NCI-H460 (cell line): ENCODE measurements around the gene TMPO. TPM values are rescaled to one million over a fixed set of nuclear protein-coding genes. Genes with fewer than 3 reads are reported as not detected.
A peak's percentile ranks its signal among the peaks of the same experiment; 100 is the strongest.
"Not testable (repeated sequence)": the region's sequence is repeated elsewhere in the genome, so short reads cannot be mapped to it uniquely, and the experiment has no call there.

Experiments used
- DNase-seq: peaks from one replicate; pipeline ENCODE4 v3.0.0-alpha.2; 2016; ENCODE audit warnings: low read depth; ENCODE audit errors: extremely low read depth
- small RNA-seq, 2 experiments: library from RNA; depleted of rRNA; stranded (forward); fragments of <200 nt; gene quantifications; one replicate each; pipeline ENCODE3, GENCODE V24; 2014
- total RNA-seq: library from RNA; depleted of rRNA; stranded (reverse); fragments of >200 nt; shearing (Covaris generic); gene quantifications from 2 replicates; pipeline ENCODE4 v1.2.3, GENCODE V29; 2014; rRNA removed

TMPO gene
- total RNA-seq, 1 experiment from 2014 or later: 179 TPM

DNA sequence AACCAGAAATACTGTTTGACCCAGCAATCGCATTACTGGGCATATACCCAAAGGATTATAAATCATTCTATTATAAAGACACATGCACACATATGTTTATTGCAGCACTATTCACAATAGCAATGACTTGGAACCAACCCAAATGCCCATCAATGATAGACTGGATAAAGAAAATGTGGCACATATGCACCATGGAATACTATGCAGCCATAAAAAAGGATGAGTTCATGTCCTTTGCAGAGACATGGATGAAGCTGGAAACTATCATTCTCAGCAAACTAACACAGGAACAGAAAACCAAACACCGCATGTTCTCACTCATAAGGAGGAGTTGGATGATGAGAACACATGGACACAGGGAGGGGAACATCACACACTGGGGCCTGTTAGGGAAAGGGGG, 61.4 kb downstream of the TMPO start:
- DNase-seq: not testable (repeated sequence)

DNA sequence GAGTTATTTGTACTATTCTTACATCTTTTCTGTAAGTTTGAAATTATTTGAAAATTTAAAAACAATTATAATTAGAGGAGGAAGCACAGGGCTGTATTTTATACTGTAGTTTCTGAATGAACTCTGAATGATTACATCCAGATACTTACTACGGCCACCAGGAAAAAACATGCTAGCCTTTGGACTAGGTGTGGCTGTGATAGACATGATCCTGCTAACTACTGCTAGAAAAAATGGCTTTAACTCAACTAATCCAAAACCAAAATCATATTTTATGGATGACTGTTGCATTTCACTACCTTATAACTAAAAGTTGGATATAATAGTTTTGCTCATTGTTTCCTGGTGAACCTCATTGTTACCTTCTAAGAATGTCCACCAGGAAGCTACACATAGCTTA, 63.0 kb downstream of the TMPO start:
- no peak for DNase-seq

DNA sequence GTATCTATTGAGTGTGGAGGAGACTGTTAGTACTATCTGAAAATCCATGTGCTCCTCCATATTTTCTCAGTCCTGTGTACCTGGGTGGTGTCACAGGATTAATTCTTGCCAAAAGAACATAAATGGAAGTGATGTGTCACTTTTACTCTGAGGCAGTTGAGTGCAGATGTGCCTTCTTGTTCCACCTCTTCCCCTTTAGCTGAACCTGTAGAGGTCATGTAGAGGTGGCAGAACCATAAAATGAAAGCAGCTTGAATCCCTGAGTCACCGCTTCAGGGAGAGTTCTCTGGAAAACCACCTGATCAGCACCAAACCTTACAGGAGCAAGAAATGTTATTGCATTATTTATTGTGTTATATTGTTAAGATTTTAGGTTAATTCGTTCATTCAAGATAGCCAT, 63.4 kb downstream of the TMPO start:
- no peak for DNase-seq

DNA sequence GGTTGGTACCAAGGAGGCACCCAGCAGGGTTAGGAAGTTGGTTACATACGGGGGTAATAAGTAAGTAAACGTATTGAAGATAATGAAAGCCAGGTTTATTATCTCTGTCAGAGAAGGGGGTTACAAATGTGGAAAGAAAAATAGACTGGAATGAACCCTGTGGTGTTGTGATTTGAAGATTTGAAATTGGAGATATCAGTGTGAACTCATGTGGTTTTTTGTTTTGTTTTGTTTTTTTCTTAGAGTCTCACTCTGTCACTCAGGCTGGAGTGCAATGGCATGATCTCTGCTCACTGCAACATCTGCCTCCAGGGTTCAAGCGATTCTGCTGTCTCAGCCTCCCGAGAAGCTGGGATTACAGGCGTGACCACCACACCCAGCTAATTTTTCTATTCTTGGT, 64.0 kb downstream of the TMPO start:
- no peak for DNase-seq

DNA sequence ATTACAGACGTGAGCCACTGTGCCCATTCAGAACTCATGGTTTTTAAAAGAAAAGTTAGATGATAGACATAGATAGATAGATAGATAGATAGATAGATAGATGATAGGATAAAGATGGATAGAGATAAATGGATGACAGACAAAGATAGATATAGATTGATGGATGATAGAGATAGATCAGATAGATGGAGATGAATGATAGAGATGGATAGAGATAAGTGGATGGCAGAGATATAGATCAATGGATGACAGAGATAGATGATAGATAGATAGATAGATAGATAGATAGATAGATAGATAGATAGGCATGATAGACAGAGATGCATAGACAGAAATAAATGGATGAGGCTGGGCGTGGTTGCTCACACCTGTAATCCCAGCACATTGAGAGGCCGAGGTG, 64.4 kb downstream of the TMPO start:
- DNase-seq: no peak

DNA sequence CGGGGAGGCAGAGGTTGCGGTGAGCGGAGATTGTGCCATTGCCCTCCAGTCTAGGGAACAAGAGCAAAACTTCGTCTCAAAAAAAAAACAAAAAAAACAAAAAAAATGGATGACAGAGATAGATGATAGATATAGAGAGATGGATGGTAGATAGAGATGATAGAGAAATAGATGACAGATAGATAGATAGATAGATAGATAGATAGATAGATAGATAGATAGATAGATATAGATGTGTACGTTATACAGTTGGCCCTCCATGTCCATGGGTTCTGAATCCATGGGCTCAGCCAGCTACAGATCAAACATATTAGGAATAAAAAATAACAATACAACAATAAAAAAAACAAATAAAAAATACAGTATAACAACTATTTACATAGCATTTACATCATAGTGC, 65.3 kb downstream of the TMPO start:
- no peak for DNase-seq

DNA sequence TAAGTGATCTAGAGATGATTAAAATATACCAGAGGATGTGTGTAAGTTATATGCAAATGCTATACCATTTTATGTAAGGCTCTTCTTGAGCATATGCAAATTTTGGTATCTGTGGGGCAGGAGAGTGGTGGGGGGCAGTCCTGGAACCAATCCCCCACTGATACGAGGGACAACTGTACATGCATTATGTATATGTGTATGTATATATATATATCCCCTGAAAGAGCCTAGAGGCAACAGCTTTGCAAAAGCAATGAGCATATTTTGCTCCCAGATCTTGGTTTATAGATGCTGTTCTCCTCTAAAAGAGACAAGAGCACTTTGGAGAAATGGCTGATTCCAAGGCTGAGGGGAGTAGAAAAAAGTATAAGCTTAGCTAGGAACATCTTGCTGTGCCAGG, 65.7 kb downstream of the TMPO start:
- DNase-seq: no peak

DNA sequence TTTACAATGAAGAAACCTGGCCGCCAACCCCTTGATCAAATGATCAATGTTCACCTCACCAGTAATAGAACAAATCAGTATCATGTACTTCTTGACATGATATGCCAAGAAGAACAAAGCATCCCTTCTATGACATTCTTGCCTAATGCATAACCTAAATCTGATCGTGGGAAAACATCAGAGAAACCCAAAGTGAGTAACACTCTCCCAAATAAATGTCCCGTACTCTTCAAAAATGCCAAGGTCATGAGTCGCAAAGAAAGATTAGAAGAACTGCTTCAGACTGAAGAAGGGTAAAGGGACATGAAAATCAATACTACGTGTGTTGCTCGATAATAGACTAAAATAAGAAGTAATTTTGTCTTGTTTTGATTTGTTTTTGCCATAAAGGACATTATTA, 66.7 kb downstream of the TMPO start:
- no peak for DNase-seq

DNA sequence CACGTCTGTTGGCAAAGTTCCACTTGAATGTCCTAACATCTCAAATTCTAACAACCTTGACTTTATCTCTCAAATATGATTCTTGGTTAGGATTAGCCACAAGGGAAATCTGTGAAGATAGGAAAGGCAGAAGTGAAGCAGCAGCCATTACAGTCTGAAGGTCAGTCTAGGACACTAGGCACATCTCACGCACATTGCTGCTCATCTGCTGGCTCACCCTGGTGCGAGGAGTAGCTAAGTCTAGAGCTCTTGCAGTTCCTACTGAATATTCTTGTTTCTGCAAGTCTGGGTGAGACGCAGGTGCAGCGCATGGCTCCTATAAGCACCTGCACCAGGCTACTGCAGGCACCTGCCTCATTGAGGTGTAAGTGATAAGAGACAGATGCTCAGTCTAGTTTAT, 71.7 kb downstream of the TMPO start:
- no peak for DNase-seq

DNA sequence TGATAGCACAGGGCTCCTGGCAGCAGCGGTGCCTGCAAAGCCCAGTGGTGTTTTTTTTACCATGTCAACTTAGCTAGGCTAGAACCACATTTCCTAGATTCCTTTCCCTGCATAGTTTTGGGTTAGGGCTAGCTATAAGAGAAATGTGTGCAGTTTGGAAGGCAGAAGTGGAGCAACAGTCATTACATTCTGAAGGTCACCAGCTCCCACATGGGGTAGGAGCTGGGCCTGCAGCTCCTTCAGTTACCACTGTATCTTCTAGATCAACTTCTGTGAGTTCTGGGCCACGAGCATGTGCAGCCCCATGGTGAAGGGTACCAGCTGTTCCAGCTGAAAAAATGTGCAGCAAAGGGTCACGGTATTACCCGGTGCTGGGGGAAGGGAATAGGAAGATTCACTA, 75.8 kb downstream of the TMPO start:
- no peak for DNase-seq

DNA sequence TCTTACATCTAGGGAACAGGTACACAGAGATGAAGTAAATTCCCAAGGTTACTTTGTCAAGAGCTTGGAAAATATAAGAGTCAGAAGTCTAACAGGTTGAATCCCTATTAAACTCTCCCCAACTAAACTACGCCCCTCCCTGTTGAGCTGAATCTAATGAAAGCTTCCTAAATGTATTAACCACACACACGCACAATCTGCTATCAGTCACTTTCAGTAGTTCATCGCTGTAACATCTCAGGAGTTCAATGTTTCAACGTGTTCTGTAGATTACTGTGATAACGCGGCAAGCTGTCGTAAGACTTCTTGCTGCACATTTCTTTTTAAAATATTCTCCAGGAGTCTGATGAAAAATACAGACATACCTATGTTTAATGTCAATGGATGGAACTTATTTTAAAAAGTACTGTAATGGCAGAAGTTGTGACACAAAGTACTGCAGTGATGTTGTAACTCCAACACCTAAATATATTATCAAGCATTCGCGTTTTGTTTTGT, 77.5 kb downstream of the TMPO start:
- DNase-seq: no peak

DNA sequence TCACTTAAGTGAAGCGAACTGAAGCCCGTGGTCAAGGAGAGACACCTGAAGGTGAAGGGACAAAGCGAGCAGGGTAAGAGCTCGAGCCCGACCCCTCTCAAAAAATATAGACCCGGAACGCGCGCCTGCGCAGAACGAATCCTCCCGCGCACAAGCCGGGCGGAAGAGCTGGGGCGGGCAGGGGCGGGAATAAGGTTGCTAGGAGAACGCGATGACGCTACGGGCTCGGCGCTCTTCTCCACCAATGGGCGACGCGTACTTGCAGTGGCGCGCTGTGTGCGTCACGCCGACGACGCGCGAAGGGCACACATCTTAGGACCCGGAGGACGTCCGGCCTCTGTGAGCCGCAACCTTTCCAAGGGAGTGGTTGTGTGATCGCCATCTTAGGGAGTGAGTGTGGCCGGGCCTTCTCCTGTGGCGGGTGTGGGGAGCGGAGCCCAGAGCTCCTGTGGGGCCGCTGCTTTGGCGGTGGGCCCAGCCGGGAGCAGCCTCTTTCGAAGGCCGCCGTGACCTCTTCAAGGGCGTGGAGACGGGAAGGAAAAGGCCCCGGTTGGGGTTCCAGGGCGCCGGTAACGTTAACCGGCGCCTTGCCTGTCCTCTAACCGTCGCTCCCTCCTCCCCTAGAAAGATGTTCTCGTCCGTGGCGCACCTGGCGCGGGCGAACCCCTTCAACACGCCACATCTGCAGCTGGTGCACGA, 78.1 kb downstream of the TMPO start, which contains the start of gene SLC25A3:
SLC25A3 (plus strand) TSS at position 336 of the 699 bp plus-strand sequence; CDS start at position 629, 293 bp downstream.
- DNase-seq: peak; percentile 98

DNA sequence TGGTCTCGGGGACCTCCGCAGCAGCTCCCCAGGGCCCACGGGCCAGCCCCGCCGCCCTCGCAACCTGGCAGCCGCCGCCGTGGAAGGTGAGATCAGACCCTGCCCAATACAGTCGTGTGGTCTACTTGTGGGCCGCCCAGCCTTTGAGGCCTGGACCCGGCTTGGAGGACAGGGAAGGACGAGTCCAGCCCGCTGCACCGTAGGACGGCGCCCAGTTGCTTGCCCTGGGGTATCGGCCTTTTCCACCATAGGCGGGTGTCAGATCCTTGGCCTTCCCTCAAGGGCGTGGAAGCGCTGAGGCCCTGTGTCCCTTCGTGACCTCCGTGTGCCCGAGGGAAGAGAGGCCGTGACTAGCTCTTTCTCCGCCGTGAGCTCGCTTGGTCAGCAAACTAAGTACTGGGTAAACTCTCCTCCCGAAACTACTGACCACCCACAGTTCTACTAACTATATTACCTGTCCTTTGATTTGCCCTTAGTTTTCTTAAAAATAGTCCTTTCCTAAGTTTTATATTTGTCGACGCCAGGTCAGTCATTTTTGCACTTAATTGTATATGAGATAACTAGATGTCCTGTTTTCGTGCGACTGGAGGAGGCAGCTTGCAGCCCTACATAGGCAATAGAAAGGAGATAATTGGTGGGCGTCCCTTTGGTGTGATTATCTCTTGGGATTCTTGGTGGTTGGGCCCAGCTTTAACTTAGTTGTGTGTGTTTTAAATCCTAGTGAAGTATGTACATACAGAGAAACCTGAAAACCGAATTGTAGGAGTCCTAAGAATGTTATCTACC, 78.9 kb downstream of the TMPO start:
- no peak for DNase-seq

DNA sequence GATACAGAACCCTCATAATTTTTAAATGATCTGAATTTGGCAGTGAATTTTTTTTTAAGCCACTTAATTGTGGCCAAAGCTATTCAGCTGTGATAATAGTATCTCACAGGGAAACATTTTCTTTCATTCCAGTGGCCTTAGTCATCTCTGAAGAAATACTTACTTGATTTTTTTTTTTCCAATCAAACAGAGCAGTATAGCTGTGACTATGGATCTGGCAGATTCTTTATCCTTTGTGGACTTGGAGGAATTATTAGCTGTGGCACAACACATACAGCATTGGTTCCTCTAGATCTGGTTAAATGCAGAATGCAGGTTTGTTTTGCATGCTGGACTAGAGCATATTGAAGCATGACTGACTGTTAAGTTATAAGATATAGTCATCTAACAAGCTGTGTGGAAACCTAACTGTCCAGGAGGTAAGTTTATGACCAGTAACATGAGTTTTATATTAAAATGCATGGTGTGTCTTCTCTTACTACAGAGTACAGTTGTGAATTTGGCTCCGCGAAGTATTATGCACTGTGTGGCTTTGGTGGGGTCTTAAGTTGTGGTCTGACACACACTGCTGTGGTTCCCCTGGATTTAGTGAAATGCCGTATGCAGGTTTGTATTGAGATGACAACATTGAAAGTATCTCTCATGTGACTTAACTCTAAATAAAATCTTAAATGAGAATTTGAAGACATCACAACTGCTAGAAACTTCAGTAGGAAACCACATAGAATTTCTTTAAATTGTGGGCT, 80.0 kb downstream of the TMPO start:
- no peak for DNase-seq

DNA sequence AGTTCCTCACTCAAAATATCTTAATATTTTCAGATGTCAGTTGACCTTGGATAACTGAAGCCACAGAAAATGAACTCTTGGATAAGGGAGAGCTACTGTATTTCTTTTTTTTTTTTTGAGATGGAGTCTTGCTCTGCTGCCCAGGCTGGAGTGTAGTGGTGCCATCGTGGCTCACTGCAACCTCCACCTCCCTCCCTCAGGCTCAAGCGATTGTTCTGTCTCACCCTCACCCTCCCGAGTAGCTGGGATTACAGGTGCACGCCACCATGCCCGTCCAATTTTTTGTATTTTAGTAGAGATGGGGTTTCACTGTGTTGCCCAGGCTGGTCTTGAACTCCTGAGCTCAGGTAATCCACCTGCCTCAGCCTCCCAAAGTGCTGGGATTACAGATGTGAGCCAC, 81.9 kb downstream of the TMPO start:
- DNase-seq: not testable (repeated sequence)

Small RNAs within 50 kb of the gene (small RNA-seq; reads per million reads assigned to genes)
- gene SNORA53: 30.5 to 66.4 reads per million in 2 experiments

Other genes with a start within 250 kb of the TMPO start
- gene SLC25A3, start 78.1 kb downstream of the TMPO start, total RNA-seq: 992 and 1,050 TPM in 2 replicates
- gene IKBIP, start 129.2 kb downstream of the TMPO start, total RNA-seq: 43.3 and 43.6 TPM in 2 replicates
- gene APAF1, start 129.7 kb downstream of the TMPO start, total RNA-seq: 12.0 and 14.0 TPM in 2 replicates